KOPT-K1 (cell line): Measurements from ENCODE around the gene FBH1.
"Not testable (repeated sequence)": the region's sequence is repeated elsewhere in the genome, so short reads cannot be mapped to it uniquely, and the experiment has no call there.

Source experiments
- H3K27ac ChIP-seq: fragments of 200-600 bp; sonication (generic); 2 replicates; pipeline ENCODE4 v1.5.1; 2016; ENCODE audit warnings: antibody characterized with exemption, mild to moderate bottlenecking, low read depth, low read length; ENCODE audit not compliant: poor library complexity, severe bottlenecking
- H3K36me3 ChIP-seq: fragments of 200-600 bp; sonication (generic); 2 replicates; pipeline ENCODE4 v1.5.1; 2017; ENCODE audit warnings: antibody characterized with exemption, mild to moderate bottlenecking, low read length, moderate library complexity; ENCODE audit not compliant: insufficient read depth
- H3K9me3 ChIP-seq: fragments of 200-600 bp; sonication (generic); 2 replicates; pipeline ENCODE4 v1.5.1; 2017; ENCODE audit warnings: antibody characterized with exemption, low read length, mild to moderate bottlenecking; ENCODE audit not compliant: insufficient read depth, poor library complexity, severe bottlenecking

FBH1 gene

DNA sequence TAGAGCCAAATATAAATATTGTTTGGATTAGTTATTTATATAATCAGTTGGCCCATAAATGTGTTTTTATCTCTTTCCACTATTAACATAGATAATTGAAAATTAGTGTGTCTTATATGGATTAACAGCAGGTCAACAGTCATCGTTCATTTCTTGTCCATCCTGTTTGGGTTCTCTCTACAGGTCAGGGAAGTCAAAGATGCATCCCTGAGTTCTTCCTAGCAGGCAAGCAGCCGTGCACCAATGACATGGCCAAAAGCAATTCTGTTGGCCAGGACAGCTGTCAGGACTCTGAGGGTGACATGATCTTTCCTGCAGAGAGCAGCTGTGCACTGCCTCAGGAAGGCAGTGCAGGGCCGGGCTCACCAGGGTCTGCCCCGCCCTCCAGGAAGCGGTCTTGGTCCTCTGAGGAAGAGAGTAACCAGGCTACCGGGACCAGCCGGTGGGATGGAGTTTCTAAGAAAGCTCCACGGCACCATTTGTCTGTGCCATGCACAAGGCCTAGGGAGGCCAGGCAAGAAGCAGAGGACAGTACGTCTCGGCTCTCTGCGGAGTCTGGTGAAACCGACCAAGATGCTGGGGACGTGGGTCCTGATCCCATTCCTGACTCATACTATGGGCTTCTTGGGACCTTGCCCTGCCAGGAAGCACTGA is 15.9 kb downstream of the FBH1 start:
- no peaks in the 10 kb centered on the region for H3K9me3 ChIP-seq
- H3K27ac ChIP-seq = no peak overlapping the region
- H3K36me3 ChIP-seq = peaks cover 57% of the 10 kb centered on the region

DNA sequence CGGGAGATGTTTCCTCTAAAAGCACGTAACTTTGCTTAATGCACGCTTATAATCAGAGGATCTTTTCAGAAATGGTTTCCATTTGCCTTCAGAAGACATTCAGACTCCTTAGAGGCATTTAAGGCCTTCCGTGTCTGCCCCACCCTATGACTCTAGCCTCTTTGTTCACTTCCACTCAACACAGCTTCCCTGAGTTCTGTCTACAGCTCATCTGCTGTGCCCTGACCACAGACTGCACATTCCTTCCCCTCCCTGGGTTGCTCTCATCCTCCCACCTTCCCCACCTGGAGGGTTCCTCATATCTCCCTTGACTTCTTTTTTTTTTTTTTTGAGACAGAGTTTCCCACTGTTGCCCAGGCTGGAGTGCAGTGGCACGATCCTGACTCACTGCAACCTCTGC is 16.6 kb downstream of the FBH1 start:
- Histone ChIP-seq H3K36me3 (peaks cover 64% of the 10 kb centered on the region), H3K27ac (no peak overlapping the region), H3K9me3 (no peaks in the 10 kb centered on the region)

DNA sequence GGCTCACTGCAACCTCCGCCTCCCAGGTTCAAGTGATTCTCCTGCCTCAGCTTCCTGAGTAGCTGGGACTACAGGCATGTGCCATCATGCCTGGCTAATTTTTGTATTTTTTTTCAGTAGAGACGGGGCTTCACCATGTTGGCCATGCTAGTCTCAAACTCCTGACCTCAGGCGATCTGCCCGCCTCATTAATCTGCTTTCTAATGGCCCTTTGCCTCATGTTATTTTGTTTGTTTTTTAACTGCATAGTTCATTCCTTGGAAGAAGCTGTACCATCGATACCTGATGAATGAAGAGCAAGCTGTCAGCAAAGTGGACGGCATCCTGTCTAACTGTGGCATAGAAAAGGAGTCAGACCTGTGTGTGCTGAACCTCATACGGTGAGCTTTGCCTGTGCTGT is 18.6 kb downstream of the FBH1 start:
- H3K36me3 ChIP-seq = peaks cover 76% of the 10 kb centered on the region
- not testable (repeated sequence) for H3K27ac ChIP-seq, H3K9me3 ChIP-seq

DNA sequence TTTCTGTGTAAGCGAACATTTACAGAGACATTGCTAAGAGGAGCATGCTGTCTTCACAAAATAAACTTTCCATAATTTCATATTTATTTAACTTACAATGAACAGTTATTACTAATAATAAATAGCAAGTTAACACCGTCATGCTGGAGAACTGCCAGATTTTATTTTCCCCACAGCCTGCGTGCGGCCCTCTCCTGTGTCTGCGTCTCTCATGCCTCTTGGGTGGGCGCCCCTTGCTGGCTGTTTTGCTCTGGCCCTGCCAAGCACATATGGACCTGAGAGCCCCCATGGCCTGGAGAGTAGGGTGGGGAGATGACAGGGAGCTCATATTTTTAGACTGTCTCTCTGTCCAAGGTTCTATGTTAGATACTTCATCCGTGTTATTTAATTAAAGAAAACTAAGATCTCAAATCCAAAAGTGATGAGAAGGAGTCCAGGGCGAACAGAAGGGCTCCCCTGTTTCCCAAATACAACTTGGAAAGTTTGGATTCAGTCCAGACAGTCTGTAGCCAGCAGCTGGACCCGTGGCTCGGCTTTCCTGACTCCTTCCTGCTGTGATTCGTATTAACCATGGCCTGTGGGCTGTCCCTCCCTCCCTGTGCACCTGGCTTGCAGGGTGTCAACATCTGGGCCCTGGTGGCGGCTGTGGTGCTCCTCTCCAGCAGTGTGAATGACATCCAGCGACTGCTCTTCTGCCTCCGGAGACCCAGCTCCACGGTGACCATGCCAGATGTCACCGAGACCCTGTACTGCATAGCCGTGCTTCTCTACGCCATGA is 20.5 kb downstream of the FBH1 start:
- peaks cover 87% of the 10 kb centered on the region for H3K36me3 ChIP-seq
- no peak overlapping the region for H3K27ac ChIP-seq
- H3K9me3 ChIP-seq = no peaks in the 10 kb centered on the region

DNA sequence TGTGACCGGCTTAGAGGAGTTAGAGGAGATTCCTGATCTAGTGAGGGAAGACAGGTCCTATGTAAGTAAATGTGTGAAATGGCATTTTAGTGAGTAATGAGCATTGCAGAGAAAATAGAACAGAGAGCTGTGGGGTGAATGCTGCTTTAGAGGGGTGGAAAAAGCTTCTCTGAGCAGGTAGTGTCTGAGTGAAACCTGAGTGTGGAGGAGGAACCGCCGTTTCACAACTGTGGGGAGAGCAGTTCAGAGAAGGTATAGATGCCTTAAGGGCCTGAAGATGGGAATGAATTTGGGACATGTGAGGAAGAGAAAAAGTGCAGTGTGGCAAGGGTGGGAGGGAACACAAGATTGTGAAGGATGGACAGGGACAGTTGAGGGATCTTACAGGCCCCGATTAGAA is 21.6 kb downstream of the FBH1 start:
- Histone ChIP-seq H3K27ac (no peak overlapping the region), H3K9me3 (no peaks in the 10 kb centered on the region), H3K36me3 (peaks cover 87% of the 10 kb centered on the region)

DNA sequence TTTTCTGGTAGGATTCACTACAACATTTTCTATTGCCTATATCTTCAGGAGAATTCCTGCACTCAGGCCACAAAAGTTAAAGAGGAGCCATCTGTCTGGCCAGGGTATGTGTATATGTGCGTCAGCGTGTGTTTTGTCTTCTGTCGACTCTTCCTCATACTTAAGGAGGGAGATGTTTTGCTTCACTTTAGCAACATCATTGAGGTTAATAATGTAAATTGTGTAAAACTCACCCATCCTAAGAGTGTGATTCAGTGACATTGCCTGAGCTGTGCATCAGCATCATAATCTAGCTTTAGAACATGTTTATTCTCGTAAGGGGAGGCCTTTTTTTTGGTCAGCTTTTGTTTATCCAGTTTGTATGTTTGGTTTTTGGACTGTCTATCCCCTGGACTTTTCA is 23.7 kb downstream of the FBH1 start:
- Histone ChIP-seq H3K27ac (no peak overlapping the region), H3K36me3 (peaks cover 97% of the 10 kb centered on the region), H3K9me3 (no peaks in the 10 kb centered on the region)

DNA sequence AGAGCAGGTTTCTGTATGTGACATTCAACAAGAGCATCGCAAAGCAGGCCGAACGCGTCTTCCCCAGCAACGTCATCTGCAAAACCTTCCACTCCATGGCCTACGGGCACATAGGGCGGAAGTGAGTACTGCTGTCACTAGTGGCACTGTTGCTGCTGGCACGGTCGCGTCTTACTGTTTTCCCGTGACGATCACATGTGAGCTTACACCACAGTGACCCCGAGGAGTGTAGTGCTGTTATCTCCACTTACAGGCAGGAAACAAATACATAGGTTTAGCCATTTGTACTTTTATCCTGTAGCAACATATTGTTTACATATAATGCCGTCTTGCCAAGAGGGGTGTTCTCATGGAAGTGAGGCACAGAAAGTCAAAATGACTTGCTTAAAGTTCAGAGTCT is 25.4 kb downstream of the FBH1 start:
- Histone ChIP-seq H3K36me3 (peaks cover 95% of the 10 kb centered on the region), H3K27ac (no peak overlapping the region), H3K9me3 (no peaks in the 10 kb centered on the region)

DNA sequence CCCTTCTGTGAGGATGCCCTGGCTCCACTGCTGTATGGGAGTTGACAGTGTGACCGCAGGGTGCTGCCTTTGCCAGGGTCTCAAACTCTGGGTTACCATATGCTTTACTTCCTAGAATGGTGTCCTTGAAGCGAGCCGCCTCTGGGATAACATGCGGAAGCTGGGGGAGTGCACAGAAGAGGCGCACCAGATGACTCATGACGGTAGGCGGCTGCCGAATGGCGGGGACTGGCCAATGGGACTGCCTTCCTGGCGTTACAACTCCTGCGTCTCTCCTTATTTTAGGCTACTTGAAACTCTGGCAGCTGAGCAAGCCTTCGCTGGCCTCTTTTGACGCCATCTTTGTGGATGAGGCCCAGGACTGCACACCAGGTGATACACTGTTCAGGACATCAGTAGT is 27.3 kb downstream of the FBH1 start:
- no peak overlapping the region for H3K27ac ChIP-seq
- H3K36me3 ChIP-seq = peaks cover 97% of the 10 kb centered on the region
- H3K9me3 ChIP-seq = no peaks in the 10 kb centered on the region

DNA sequence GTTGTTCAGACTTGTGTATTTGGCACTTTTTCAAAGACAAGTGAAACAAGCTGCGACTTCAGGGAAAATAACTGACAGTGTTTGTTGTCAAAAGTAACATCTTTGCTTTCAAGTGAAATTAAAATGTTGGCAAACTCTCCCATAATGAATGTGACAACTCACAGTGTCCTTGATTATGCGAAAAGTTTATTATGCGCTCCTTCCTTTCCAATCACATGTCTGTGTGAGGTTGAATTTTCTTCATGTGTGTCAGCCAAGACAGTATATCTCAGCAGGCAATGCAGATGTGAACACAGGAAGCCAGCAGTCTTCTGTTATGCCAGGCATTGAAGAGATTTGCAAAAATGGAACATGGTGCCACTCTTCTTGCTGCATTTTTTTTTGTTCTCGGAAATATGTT is 28.7 kb downstream of the FBH1 start:
- no peaks in the 10 kb centered on the region for H3K9me3 ChIP-seq
- H3K36me3 ChIP-seq = peaks cover 98% of the 10 kb centered on the region
- no peak overlapping the region for H3K27ac ChIP-seq

DNA sequence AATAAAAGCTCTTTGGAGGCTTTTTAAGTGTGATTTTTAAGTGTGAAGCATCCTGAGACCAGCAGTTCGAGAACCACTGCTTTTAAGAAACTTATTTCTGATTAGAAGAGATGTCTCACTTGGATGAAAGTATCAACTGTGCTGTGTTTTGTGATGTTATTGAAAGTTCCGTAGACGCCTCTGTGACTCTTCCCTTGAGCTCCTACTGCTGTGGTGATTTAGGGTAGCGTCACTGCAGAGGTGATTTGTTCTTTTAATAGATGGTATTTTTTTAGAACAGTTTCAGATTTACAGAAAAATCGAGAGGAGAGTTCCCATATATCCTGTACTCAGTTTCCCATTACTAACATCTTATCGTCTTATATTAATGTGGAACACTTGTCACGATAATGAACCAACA is 29.5 kb downstream of the FBH1 start:
- no peaks in the 10 kb centered on the region for H3K9me3 ChIP-seq
- peaks cover 98% of the 10 kb centered on the region for H3K36me3 ChIP-seq
- no peak overlapping the region for H3K27ac ChIP-seq

DNA sequence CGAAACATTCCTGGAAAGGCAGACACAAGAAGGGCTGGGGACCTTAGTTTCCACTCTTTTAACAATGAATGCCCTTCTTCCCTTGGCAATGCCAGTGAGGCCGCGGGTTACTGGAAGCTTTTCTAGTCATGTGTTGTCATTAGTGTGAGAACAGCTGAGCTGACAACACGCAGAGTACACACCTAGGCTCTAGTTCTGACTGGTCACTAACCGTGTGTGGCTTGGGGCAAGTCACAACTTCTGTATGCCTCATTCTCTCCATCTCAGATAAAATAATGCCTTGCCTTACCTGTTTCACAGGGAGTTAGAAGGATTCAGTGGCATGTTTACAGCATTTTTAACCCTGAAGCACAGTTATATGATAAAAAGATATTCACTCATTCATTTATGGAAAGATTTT is 31.7 kb downstream of the FBH1 start:
- H3K36me3 ChIP-seq = peaks cover 97% of the 10 kb centered on the region

DNA sequence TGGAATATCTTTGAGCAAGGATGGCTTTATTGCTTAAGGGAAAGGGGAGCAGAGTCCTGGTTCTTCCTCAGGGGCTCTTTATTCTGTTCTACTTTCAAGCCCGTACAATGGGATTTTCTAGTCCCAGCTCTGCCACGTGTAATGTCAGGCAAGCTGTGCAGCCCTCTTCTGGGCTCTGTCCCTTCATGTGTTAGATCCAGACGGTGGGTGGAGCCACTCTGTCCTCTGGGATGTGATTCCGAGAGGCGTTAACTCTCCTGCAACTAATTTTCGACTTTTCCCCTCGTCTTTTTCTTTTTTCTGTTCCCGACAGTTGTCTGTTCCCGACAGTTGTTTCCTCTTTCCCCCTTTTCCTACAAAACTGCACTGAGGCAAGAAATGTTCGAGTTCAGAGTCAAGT is 34.8 kb downstream of the FBH1 start:
- Histone ChIP-seq H3K27ac (no peak overlapping the region), H3K36me3 (peaks cover 100% of the 10 kb centered on the region), H3K9me3 (no peaks in the 10 kb centered on the region)

More for the DNA sequence above, 31.7 kb downstream of the FBH1 start:
- no peaks in the 10 kb centered on the region for H3K9me3 ChIP-seq
- no peak overlapping the region for H3K27ac ChIP-seq

DNA sequence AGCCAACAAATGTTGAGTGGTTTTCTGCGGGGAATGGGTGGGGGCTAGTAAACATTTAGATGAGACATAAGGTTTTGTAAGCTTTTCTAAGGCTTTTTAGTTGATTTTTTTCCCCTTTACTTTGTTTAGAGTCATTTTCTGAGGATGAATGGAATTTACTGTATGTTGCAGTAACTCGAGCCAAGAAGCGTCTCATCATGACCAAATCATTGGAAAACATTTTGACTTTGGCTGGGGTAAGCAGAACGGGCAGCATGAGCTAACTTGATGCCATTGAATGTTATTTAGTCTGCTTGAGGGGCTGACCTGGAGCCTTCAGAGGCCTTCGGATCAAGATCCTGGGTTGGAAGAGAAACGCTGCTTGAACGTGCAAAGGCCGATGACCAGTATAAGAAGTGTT is 37.3 kb downstream of the FBH1 start:
- peaks cover 100% of the 10 kb centered on the region for H3K36me3 ChIP-seq
- no peak overlapping the region for H3K27ac ChIP-seq
- H3K9me3 ChIP-seq = no peaks in the 10 kb centered on the region

DNA sequence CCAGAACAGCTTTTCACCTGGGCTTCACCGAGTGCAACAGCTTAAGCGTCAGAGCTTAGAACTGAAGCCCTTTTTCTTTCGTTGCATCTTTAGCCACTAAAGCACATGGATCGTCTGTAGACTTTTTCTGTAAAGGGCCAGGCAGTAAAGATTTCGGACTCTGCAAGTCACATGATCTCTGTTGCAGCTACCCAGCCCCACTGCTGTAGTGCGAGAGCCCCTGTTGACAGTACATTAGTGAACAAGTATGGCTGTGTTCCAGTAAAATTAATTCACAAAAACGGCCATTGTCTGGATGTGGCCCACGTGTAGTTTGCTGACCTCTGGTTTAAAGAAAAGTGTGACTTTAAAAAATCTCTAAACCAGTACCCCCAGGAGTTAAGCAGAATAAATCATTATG is 39.4 kb downstream of the FBH1 start:
- Histone ChIP-seq H3K27ac (no peak overlapping the region), H3K9me3 (no peaks in the 10 kb centered on the region), H3K36me3 (peaks cover 100% of the 10 kb centered on the region)

DNA sequence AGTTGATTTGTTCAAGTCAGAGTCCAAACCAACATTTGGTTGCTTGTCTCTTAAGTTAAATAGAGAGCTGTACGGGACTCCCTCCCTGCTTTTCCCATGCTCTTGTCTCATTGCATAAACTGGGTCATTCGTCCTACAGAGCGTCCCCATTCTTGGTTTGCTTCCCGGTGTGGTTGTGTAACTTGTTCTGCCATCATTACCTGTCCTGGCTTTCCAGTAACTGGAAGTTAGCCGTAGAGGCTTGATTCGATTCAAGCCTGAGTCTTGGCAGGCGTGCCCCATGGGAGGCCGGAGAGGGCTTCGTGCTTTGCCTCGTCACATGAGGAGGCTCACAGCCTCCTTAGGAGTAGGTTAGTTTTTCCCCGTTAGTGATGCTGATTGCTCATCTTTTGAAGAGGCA is 40.2 kb downstream of the FBH1 start:
- Histone ChIP-seq H3K27ac (no peak overlapping the region), H3K36me3 (peaks cover 100% of the 10 kb centered on the region), H3K9me3 (no peaks in the 10 kb centered on the region)

DNA sequence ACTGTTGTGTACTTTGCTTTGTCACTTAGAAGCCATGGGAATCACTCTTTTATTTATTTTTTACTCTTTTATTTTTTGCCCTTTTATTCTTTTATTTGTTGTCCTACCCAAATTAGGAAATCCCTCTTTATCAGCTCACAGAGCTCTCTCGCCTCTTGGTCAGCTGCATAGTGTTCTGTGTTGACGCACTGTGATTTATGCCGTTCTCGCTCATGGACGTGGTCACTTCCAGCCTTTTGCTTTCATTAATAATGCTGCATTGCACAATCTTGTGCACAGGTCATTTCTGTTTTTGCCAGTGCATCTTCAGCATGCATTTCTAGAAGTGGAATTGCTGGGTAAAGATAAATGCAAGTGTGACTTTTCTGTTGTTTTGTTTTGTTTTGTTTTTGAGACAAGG is 42.3 kb downstream of the FBH1 start:
- Histone ChIP-seq H3K9me3 (no peaks in the 10 kb centered on the region), H3K36me3 (peaks cover 98% of the 10 kb centered on the region), H3K27ac (no peak overlapping the region)
